Activated CD4-positive, alpha-beta T cell treated with anti-CD3 and anti-CD28 coated beads for 1 hour (primary cell): ENCODE measurements around the gene MT3.

Experiments used
- DNase-seq: peaks from one replicate; pipeline ENCODE4 v3.0.0-alpha.2; 2020

The MT3 gene

DNA sequence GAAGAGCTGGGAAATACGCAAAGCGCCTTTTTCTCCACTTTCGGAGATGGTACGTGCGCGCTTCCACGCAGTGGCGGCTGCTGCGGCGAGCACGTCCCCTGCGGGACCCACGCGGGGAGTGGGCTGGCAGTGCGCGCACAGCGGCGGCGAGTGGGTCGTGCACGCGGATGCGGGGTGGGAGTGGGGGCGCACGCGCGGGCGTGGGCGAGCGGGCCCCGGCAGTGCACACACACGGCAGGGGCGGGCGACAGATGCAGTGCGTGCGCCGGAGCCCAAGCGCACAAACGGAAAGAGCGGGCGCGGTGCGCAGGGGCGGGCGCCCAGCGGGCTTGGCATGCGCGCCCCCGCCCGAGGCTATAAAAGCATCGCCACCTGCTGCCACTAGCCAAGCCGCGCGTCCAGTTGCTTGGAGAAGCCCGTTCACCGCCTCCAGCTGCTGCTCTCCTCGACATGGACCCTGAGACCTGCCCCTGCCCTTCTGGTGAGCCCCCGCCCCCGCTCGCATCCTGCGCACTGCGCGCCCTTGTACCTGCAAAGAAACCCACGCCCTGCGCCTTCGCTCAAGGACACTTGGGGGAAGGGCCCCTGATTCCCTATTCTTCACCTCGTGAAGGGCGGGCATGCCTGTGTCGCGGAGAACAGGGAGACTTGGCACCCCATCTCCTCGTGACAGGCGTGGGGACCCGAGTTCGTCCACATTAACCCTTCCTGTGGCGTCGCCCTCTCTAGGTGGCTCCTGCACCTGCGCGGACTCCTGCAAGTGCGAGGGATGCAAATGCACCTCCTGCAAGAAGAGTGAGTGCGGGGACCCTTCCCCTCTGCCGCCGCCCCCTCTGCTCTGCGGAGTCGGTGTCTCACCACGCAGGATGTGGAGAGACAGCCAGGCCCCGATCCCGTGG, at the start of gene MT3:
TSS of gene MT3 (plus strand) at position 388 of the 899 bp plus-strand sequence. CDS start at position 451, 63 bp downstream.
- no peak for DNase-seq

DNA sequence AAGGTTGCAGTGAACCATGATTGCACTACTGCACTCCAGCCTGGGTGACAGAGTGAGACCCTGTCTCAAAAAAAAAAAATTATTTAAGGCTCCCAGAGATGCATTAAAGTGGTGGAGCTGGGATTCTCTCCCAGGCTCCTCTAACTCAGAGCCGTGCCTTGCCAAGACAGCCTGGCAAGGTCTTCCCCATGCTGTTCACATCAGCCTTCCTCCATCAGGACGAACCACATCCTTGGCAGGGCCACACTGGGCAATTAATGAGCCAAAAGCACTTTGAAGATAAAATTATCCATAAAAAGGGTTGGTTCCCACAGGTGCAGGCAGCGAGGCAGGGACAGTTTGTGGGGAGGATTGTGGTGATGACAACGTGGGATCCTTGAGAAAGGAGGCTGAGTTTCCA, 49.7 kb upstream of the MT3 start:
- no peak for DNase-seq

DNA sequence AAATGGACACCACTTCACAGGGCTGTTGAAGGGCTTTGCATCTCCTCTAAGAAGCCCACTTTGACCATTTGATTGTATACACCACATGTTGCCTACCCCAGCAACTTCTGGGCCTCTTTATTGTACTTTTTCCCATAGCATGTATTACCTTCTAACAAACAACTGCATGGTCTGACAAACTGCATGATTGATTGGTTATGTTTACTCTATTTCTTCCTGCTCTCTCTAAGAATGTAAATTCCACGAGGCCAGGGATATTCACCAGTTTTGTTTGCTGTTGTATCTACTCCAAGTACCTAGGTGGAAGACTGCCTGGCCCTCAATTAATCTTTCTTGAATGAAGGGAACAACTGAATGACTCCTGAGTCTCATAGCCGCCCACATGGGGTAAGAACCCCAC, 47.3 kb upstream of the MT3 start:
- DNase-seq, result no peak

DNA sequence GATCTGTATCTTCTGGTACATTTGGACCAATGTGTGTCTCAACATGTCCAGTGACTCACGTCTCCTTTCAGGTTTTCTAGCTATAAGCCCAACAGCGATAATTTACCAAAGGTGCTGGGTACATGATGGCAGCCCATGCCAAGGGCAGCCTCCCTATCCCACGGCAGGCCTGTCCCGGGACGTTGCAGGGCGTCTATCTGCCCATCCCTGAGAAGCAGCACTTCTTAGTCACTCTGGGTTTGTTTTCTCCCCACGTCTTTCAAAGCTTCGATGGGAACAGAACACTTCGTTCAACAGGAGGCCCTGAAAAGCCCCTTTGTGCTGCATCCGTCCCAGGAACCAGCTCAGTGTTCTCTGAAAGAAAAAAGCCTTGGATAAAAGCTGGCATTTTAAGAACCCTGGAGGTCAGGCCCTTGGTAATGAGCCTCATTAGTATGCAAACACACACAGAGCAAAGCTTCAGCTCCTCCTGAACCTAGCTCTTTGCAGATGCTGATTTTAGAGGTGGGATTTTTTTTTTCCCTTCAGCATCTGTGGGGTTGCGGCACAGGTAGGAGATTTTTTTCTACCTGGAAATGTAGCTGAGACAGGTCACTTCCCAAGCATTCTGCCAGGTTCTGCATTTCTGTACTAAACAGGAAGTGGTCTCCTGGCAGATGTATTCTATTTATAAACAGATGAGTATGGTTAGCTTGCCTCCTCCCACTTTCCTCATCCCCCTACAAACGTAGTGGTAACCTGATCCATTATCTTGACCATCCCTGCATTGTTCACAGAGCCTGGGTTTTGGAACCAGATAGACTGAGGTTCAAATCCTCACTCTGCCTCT, 42.0 kb upstream of the MT3 start:
- no peak for DNase-seq

DNA sequence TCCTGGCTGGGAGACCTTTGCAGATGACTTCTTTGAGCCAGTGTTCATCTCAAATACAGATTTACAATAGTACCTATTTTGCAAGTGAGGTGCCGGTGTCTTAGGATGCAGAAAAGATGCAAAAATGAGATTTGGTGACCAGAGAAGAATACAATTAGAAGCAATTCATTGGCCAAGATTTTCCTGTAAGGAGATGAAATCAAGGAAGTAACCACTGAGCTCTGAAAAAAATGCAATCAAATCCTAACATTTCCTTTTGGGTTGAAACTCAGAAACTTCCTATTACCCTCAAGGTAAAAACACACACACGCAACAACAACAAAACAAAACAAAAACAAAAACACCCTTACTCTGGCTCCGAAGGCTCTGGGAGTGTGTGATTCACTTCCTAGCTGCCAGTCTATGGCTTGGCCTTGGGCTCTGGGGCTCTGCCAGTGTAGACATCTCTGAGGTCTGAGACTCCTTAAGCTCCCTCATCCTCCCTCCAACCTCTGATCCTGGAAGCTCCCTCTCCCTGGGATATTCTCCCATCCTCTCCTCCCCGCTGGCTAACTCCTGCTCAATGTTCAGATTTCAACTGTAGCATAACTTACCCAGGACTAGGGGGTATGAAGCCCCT, 41.3 kb upstream of the MT3 start:
- no peak for DNase-seq

DNA sequence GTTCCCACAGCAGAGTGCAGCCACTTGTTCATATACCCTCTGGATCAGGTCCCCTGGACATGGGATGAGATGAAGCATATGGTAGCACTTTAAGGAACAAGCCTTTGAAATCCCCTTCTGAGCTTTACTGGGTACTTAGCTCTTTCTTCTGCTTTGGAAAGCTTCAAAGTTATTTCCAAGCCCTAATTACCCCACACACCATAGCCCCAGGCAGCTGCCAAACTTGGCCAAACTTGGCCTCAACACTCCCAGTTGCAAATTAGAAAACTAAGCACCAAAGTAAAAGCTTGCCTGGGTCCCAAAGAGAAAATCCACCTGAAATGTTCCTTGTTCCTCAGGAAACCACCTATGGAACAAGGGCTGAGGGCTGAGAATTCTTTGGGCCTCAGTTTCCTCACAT, 40.2 kb upstream of the MT3 start:
- no peak for DNase-seq

DNA sequence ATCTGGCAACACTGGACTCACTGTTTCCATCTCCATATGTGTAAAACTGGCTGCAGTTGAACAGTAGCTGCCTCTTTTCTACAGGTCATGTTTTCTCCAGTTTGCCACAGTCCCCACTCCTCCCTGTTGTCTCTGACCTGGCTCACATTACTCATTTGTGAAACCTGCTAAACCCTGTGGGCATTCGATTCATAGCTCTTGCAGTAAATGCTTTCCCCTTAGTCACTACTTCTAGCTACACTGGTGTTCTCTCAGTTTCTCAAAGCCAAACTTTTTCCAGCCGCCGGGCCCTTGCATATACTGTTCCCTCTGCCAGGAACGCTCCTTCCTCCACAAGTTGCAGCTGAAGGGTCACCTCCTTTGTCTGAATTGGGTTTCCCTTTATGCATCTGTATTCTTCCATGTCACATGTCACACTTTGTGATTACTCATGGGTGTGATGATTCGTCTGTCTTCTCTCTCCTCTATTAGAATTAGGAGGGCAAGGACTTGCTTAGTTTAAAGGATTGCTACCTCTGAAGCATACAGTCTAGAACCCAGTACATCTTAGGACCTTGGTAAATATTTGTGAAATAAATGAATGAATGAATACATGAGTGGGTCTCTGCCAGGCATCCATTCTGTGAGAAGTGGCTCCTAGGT, 39.5 kb upstream of the MT3 start:
- no peak for DNase-seq

DNA sequence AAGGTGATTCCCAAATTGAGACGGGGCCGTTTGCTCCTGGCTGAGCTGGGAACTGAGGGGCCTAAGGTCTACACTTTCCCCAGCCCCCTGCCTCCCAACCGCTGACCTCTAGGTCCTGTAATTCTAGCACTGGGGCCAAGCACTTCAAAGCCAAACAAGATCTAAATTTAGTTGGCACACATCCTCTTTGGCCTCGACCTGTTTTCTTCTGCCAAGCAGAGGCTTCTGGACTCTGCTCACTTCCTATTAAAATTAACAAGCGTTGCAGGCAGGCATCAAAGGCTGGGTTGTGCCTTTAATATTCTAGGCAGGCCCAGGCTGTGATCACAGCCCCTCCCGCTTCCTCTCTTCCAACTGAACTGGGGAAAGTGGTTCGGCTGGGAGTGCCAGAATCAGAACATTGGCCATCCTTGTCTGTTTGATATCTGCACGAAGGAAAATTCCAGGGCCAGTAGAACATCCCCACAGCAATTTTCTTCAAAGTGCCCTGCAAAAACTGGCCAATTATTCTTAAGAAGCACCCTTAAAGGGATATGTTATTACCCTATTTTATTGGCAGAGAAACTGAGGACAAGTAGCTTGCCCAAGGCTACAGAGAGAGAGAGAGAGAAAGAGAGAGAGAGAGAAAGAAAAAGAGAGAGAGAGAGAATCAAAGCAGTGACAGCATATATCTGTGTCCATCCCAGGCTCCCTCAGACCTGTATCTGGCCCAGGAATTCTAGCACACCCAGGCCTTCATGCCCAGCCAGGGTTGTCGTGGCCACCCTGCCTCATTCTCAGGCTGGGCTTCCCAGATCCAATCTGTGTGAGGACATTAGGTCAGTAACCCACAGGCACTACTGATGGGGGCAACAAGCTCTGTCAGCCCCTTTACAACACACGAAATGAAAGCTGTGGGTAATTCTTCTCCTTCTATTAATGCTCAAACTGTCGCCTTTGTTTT, 37.3 kb upstream of the MT3 start:
- no peak for DNase-seq

DNA sequence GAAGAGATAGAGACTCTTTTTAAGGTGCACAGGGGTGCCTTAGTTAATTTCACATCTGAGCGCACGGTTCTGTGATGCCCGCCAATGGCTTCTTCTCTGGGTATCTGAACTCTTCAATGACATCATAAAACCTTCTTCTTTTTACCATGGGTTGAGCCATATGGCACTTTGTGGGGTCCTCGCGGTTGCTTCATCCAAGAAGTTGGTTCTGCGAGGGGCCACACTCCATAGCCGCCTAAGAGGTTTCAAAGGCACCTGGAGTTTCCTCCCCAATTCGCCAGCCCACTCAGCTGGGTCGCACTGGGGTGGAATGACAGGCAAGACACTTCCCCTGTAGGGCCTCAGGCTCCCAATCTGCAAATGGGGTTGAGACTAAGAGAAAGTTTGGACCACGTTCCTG, 34.9 kb upstream of the MT3 start:
- DNase-seq, result no peak

DNA sequence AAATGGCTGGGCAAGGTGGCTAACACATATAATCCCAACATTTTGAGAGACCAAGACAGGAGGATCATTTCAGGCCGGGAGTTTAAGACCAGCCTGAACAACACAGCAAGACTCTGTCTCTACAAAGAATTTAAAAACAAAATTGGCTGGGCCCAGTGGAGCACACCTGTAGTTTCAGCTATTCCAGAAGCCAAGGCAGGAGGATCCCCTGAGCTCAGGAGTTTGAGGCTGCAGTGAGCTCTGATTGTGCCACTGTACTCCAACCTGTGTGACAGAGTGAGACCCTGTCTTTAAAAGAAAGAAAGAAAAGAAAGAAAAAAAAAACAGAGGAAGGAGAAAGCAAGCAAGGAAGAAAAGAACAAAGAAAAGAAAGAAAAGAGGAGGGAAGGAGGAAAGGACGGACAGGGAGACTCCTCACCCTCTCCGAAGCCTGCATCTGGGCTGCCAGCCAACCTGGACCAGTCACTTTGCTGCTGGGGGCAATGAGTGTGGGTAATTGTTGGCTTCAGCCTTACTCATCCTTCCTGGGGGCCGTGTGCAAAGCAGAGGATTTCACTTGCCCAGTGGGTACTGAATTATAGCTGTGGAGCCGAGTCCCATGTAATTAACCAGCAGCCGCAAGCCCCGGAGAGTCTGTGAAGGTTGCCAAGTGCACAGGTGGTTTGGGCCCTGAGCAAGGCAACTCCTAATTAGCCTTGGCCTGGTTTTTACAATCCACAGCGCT, 31.1 kb upstream of the MT3 start:
- no peak for DNase-seq

DNA sequence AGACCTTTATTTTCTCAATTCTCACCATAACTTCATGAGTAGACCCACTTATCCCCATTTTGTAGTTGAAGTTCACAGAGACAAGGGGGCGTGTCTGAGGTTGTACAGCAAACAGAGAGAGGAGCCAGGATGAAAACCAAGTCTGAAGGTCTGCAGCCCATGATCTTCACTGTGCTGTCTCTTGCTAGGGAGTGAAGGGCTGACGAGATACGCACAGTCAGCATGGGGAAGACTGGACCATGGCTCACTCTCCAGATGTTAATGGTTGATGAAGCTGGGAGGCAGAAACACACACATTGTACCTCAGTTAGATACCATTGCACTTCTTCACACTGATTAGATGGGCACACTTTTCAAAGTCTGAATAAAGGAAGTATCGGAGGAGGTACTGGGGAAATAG, 30.2 kb upstream of the MT3 start:
- no peak for DNase-seq

DNA sequence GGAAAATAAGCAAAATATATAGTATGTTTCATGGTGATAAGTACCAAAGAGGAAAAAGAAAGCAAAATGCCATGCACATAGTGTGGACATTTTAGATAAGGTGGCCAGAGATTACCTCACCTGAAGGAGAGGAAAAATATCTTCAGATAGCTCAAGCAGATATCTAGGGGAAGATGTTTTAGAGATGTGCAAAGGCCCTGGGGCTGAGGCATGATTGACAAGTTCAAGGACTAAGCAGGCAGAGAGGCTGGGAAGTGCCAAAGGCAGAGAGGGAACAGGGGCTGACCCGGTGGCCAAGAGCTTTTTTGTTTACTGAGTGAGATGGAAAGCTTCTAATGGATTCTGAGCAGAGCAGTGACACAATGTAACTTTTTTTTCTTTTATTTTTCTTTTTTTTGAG, 28.9 kb upstream of the MT3 start:
- no peak for DNase-seq

DNA sequence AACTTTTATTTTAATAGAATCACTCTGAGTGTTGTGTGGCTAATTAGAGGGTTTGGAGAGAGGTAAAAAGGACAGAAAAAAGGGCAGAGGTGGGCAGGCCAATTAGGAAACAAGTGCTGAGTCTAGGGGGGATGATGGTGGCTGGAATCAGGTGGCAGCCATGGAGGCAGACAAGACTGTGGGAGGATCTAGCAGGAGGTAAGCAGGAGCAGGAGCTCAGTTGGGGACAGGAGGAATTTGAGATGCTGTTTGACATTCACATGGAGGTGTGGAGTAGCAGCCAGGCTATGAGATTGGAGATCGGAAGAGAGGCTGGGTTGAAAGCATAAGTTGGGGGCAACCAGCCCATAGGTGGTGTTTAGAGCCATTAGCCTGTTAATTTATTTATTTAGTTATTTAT, 28.2 kb upstream of the MT3 start:
- no peak for DNase-seq

DNA sequence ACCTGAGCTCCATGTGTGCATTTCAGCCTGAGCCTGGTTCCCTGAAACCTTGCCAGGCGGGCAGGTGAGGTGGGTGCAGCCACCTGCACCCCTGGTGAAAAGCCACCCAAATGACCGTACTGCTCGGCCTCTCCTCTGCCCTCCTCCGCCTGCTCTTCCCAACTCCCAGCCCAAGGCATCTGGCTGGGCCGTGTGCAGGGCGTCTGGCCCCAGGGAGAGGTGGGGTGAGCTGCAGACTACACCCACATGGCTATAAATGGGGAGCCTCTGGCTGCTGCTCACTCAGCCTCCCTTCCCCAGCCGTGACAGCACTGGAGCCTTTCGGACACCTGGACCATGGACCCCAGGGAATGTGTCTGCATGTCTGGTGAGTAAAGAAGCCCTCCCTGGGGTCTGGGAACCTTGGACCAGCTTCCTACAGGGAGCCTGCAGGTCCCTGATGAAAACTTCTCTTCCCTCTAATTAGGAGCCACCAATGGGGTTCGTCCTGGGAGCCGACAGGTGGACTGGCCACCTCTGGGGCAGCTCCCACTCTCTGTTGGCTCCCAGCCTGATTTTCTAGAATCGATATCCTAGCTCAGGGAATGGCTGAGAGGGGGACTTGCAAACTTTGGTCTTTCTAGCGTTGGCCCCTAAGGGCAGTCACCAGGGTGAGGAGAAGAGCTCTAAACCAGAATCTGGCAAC, 24.4 kb upstream of the MT3 start, which contains the start of gene MT4:
TSS of gene MT4 (plus strand) at position 281 of the 685 bp plus-strand sequence. CDS start at position 337, 56 bp downstream.
- DNase-seq, result no peak

DNA sequence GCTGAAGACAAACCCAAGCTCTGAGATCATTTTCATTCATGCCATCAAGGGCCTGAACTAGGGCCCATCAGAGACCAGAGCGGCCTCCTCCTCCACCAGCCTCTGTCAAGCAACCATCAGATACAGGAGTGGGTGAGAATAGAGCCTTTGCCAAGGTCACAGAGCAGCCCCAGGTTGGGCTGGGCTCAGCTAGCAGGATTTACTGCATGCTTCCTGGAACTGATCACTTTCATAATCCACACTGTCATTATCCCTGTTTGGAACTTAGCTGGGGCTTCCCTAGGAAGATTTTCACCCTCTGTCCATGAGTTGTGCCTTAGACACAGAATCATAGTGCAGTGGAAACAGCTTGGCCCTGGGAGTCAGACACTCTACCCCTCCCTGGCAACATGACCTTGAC, 19.4 kb upstream of the MT3 start:
- no peak for DNase-seq

DNA sequence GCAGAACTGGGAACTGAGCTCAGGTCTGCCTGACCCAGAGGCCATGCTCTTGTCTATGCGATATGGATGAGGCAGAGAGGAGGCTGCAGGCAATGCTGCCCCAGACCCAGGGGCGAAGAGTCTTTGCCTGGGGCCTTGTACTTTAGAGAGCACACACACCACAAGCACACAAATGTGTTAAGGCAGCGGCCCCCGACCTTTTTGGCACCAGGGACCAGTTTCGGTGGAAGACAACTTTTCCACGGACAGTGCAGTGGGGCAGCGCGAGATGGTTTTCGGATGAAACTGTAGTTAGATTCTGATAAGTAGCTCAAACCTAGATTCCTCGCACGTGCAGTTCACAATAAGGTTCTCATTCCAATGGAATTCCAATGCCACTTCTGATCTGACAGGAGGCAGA, 17.8 kb upstream of the MT3 start:
- no peak for DNase-seq

DNA sequence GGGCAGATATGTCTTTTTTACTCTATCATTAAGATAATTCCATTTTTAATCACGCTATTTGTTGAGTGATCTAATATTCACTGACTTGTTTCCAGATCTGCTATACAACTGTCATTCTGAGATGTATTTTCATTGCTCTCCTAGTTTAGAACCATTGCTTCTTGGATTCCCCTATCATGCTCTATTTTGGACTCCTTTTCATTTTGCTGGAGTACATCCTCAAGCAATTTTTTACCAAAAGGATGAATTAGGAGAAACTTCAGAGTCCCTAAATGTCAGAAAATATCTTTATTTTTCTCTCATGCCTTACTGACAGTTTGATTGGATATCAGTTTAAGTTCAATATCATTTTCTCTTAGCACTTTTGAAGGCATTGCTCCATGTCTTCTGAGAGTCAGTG, 14.7 kb upstream of the MT3 start:
- DNase-seq, result no peak

DNA sequence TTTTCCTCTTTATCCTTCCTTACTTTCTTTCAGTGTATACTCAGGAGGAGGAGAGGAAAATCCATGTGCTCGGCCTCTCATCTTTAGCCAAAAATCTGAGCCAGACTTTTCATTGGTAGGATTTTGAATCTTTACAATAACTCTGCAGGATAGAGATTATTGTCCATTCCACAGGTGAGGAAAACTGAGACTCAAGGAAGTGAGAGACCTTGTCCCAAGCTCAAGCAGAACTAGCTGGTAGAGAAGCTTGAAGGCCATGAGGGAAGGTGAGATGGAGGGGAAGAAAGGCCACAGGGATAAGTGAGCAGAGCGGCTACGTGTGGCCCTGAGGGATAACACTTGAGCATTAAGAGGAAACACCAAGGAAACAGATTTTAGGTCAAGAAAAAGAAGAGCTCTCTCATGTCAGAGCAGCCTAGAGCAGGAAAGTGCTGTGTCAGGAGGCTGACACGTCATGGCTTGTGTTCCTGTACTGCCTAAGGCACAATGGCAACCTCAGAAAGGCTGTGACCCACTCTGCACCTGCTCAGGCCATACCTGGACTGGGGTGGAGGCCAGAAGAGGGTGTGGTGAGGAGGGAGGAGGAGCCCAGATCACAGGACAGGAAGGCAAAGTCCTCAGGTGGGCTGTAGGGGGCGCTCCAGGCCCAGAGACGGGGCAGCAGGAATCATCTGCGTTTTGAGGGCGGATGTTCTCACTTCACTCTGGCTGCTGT, 12.6 kb upstream of the MT3 start:
- DNase-seq, result peak; percentile 79

DNA sequence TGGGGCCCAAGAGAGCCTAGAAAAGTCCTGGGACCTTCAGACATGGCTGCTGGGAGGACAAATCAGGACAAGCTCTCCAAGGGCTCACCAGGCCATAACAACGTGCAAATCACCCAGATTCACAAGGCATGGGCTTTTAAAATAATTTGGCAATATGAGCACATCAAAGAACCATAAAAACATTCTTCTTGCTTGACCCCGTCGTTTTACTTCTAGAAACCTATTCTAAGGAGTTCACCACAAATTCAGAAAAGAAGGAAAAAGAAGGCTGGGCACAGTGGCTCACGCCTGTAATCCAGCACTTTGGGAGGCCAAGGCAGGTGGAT, 12.1 kb upstream of the MT3 start:
- no peak for DNase-seq
